ENCODE data around the gene RNU2-63P.
A peak's percentile ranks its signal among the peaks of the same experiment; 100 is the strongest.
"Not testable (repeated sequence)": the region's sequence is repeated elsewhere in the genome, so short reads cannot be mapped to it uniquely, and the experiment has no call there.

The RNU2-63P gene

DNA sequence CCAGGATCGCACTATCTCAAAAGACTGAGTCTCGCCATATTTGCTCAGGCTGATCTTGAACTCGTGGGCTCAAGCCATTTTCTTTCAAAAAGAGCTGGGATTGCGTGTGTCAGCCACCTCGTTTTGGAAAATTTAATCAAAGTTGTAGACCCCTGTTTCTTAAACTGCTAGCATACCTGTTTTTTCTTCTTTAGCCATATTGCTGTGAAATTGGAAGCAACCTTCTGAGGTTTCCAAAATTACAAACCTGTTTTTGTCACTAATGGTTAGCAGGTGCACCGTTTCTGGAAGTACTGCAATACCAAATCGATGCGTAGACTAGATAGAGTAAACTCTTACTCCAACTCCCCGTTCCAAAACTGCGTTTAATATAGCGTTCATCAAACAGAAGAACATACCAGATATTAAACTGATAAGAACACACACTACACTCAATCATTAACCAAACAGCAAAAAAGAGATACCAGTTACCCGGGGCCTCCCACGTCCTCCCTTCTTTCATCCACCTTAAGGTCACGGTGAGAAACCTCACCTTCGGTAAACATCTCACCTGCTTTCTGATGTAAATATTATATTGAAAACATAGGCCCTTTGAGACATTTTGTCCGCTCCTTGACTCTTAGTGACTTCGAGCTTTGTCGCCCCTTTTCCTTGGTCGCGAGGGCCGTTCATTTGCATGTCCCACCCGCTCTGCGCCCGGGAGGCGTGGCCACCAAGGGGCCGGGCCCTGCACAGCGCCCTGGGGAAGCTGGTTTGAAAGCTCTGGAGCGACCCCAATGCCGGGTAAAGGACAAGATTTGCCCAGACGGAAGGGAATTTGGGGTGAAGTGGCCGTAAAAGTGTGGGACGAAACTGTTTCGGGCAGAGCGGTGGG lies at the start of gene RNU2-63P:
RNU2-63P (minus strand) TSS at position 462 of the 874 bp plus-strand sequence.
- peak; percentile 68 to 73 for DNase-seq

DNA sequence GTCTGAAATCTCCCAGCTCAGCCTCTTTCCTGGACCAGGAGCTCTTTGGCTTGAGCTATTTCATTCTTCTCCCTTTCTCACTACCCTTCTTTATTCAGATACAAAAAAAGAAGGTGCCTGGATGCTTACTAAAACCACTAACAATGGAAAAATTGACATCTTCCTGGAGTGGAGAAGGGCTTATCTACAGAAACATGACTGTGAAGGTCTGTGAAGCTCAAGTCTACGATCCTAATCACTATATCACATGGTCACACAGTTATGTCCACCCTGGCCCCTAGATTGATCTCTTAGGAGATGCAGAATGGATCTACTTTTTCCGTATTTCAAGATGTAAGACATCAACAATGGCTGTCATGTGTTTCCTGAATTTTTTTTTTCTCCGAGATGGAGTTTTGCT lies 44.9 kb upstream of the RNU2-63P start:
- no peak for DNase-seq

DNA sequence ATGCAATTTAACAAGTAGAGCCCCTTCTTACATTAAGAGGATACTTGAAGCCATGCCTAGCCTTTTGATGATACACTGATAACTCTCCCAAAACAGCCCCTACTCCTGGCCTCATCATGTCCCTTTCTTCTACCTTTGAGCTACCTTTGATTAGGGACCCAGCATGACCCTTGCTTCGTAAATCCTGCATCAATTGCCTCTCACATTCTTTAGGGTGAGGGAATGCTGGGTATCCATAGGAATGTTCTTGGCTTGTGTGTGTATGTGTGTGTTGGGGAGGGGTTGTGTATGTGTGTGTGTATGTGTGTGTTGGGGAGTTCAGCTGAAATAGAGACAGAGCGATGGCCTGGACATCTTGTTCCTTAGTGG lies 44.5 kb upstream of the RNU2-63P start:
- DNase-seq, result no peak

DNA sequence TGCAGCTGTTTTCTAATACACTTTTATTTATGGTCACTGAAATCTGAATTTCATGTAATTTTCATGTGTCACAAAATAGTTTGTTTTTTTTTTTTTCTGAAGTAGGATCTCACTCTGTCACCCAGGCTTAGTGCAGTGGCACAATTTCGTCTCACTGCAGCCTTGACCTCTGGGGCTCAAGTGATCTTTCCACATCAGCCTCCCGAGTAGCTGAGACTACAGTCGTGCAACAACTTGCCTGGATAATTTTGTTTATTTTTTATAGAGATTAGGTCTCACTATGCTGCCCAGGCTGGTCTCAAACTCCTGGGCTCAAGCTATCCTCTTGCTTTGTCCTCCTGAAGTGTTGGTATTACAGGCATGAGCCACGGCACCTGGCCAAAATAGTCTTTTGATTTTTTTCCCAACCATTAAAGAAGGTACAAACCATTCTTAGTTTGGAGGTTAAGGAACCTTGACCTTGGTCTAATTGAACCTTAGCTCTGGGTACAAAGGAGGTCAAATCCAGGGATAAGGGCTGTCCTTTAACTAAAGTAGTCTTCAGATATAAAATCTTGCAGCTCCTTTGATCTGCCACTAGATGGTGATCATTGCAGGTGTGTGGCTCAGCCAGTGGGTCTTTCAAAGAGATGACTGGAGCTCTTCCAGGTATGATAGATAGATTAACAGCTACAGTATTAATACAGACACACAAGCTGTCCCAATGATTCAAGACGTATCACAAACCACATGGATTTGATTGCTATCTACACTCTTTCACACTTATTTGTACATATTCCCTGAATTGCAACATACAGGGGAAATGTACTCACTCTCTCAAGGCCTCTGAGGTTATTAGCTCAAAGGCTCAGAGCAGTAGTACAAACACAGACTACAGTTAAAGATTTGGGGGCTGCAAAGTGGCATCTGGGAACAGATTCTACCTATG lies 43.9 kb upstream of the RNU2-63P start:
- peak in 1 of 2 experiments; percentile 37 for DNase-seq

DNA sequence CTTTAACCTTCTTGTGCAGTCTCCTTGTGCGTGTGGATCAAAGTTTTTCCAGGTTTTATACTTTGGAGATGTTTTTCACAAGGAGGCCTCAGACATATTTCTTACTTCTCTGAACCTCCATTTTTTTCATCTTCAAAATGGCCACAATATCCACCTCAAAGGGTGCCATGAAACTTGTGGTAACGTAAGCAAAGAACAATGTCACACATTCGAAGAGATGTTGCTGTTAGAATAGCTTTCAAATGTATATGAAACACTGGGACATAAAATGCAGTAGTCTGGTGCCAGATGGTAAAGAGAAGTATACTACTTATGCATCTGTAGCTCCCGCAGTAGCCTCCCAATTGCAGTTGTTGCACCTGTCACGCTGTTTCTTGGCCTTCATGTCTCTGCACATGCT lies 41.8 kb upstream of the RNU2-63P start:
- no peak for DNase-seq

DNA sequence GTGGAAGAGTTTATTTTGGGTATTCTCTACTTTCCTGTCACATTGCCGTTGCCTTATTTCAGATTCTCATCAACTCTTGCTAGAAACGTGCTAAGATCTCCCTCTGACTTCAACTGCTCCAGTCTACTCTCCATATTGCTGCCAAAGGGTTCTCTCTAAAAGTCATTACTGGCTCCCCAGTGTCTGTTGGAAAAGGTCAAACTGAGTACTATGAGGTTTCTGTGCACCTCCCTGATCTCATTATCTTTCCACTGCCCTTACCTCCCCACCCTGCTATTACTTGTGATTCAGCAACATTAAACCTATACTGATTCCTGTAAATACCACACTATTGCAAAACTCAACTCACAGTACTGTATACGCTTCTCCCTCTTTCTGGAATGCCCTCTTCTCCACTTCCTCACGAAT lies 41.1 kb upstream of the RNU2-63P start:
- no peak for DNase-seq

DNA sequence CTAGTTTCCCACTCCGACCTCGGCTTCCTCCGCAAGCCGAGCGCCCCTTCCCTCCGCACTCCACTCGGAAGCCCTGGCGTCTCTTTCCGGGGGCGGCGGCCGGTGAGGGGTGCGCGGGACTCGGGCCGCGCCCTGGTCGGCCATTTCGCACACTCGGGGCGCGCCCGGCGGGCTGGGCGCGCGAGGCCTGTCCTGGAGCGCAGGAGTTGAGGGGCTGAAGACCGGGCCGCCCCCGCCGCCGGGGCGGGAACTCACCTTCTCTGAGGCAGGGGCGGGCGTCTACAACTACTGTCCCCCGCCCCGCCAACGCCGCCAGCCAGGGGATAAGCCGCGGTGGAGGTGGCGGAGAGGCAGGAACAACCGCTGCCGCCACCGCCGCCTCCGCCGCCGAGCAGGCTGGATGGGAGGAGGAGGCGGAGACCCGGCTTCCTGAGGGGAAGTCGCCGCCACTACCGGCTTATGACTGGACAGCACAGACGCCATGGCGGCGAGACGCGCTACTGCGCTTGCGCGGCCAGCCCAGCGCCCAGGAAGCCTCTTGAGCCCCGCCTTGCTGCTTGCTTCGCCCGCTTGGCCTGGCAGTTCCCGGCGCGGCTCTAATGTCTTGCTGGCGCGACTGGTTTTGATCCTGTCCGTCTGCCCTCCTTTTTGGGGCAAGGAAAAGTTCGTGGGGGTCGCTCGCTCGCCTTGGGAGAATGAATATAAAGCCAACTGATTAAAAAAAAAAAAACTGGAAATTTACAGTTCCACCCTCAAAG lies 39.2 kb upstream of the RNU2-63P start, which contains the start of gene KRCC1:
KRCC1 (minus strand) TSS at position 413 of the 758 bp plus-strand sequence. CDS start 27,220 bp downstream, outside the sequence.
- peak; percentile 90 to 94 for DNase-seq

DNA sequence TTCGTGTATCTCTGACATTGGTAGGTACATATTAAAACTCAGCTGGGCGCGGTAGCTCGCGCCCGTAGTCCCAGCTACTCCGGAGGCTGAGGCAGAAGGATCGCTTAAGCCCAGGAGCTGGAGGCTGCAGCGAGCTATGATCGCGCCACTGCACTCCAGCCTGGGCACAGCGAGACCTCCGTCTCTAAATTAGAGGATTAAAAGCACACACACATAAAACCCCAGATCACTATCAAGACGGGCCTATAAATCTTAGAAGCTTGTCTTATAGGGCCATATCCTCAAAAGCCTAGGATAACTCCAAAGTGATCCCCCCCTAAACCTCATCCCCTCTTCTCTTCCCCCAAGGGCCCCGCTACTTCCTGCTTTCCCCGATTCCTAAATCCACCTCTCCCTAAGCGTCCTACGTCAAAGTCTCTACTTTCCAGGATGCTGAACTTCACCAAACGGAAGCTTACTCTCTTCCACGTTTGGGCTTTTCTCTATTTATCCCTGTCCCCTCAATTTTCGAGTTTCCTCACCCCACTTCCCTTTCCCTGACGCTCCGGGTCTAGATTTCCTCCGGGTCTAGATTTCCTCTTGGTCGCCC lies 38.5 kb upstream of the RNU2-63P start:
- no peak for DNase-seq

DNA sequence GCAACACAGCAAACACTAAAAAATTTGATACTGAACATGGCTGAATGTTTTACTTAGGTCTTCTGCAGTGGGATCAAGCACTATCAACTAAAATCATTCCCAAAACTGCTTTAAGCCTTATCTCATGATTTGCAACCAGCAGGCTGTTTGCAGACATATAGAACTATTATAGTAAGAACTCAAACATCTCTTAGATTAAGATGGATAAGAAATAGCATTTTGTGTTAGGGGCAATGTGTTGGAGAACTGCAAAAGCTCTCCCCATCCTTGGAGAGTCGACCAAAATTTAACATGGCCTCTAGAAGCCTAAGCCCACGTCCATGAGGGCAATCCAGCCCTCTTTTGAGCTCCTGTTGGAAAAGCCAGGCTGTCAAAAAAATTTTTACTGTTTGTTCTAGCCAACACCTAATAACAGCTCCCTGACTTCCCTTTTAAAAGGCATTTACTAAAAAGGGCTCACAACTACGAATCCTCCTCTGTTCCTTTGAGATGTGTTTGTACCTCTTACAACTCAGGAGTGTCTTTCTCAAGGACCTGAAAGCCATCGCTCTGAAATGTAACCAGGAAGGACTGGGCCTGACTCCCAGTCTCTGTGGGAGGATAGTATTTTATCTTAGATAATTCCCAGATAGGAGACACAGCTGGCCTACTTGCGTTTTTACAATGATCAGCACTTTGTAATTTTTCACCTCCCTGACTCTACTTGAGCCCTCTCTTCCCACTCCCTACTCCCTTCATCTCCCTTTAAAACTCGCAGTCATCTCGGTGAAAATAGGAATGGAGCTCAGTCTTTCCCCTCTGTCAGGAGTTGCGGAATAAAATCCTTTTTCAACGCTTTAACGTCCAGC lies 37.8 kb upstream of the RNU2-63P start:
- DNase-seq, result no peak

DNA sequence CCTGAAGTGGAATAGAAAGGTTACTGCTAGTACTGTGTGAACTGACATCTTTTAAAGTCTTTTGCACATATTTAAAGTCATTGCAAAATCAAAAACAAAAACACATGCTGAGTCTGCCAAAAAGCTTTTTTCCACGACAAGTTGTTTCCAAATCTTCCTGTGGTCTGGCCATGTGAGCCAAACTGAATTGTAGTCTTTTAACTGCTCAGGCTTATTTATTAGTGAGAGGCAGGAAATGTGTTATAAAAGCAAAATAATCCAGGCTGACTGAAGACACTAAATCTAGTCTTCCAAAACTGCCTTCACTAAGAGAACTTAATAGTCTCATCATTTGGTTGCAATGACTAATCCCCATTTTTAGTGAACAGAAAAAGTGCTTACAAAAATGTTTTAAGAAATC lies 36.9 kb upstream of the RNU2-63P start:
- DNase-seq, result no peak

DNA sequence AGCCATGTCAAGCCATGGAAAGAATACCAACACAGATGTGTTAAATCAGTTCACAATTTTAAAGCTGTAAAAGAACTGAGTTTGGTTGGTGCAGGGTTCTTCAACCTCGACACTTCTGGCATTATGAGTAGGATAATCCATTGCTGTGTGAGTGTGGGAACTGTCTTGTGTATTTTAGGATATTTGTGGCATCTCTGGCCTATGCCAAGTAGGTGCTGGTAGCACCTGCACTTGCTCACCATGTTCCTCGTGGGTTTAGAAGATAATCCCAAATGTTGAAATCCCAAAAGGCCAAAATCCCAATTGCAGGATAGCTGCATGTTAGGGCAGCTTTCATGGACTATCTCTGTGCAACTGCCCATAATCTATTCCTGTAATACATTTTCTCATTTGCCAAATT lies 35.4 kb upstream of the RNU2-63P start:
- DNase-seq, result no peak

DNA sequence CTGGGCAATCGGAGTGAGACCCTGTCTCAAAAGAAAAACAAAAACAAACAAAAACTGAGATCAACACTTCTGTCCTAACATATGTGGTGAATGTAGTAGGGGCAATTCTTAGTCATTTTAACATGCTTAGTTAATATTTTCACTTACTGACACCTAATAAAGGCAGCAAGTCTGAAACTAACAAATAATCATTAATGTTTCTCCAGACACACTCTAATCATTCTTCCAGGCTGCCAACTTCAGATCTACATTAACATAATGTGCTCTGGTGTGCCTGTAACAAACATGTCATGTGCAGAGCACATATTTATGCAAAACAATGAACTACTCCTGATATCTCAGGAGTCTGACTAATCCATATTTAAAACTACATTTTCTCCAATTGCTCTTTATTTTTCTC lies 33.3 kb upstream of the RNU2-63P start:
- no peak for DNase-seq

DNA sequence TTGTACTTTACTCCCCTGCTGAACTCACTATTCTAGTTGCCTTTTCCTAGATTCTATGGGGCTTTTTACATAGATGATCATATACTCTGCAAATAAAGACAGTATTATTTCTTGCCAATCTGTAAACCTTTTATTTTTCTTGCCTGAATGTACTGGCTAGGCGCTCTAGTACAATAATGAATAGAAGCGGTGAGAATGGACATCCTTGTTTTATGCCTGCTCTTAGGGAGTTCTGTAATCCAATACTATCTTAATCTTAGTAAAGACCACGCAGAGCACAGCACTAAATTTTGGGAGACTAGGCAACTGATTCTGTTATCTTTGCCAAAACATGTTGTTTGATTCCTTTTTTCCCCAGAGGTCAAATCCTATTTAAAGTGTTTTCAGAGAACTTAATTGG lies 32.2 kb upstream of the RNU2-63P start:
- no peak for DNase-seq

DNA sequence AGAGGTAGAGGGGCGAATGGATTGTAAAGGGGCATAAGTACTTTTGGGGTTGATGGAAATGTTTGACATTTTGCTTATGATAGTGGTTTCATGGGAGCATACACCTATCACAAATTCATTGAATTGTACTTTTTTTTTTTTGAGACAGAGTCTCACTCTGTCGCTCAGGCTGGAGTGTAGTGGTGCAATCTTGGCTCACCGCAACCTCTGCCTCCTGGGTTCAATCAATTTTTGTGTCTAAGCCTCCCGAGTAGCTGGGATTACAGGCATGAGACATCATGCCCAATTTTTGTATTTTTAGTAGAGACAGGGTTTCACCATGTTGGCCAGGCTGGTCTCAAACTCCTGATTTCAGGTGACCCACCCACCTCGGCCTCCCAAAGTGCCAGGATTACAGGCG lies 29.2 kb upstream of the RNU2-63P start:
- DNase-seq, result not testable (repeated sequence)

DNA sequence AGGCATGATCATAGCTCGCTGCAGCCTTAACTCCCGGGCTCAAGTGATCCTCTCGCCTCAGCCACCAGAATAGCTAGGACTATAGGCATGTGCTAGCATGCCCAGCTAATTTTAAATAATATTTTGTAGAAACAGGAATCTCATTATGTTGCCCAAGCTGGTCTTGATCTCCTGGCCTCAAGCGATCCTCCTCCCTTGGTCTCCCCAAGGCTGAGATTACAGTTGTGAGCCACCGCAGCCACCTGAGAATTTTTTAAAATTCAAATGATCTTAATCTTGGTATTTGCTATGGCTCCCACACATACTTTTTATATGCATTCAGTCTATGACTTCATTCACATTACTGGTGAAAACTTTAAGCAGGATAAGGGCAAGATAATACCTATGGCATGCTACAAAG lies 26.1 kb upstream of the RNU2-63P start:
- DNase-seq, result no peak

DNA sequence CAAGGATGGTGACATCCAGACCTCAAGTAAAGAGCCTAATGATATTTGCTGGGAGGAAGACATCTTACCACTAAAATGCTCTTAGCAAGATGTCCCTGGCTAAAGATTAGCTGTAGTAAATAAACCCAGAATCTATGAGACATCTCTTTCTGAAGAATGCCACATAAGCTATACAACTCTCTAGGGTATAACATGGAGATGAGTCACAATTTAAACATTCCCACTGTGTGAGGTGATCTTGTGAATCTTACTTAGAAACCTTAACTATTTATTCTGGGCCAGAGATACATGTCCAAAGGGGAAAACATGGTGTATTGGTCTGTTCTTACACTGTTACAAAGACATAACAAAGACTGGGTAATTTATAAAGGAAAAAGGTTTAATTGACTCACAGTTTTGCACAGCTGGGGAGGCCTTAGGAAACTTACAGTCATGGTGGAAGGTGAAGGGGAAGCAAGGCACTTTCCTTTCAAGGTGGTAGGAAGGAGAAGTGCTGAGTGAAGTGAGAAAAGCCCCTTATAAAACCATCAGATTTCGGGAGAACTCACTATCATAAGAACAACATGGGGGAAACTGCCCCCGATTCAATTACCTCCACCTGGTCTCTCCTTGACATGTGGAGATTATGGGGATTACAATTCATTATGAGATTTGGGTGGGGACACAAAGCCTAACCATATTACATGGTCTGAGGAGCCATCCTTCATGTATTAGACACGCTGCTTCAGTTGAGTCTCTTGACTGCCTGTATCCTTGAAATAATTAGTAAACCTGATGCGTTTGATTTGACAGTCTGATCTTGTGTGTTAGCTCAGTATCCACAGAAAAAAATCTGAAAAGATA lies 22.1 kb upstream of the RNU2-63P start:
- DNase-seq, result no peak

DNA sequence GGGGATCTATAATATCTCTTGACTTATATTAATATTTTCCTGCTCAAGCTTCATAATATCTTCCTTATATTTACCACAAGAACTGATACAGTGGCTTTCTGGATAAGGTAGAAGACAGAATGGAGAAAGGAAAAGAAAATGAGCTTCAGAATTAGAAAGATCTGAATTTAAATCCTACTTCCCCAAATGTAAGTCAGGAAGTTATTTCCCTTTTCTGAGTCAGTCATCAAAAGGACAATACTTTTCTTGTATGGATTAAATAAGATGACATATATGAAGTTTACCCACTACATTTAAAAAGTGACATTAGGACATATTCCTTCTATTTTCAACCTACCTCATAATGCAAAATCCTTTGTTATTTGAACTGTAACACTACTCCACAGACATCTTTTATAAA lies 20.3 kb upstream of the RNU2-63P start:
- DNase-seq, result no peak

DNA sequence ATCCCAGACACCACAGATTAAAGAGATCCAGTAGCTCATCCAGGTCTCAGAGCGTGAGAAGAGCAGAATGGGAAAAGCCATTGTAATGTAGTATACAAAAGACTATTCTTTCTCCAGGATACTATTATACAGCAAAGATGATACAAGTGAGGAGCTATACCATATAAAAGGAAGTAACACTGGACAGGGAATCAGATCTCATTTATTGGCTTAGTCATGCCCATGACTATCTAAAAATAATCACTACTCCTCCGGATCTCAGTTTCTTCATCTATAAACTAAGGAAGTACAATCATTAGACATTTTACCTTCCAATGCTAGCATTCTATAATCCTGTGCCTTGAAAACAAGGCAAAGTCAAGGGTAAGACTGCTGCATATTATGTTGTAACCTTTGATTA lies 19.8 kb upstream of the RNU2-63P start:
- no peak for DNase-seq

DNA sequence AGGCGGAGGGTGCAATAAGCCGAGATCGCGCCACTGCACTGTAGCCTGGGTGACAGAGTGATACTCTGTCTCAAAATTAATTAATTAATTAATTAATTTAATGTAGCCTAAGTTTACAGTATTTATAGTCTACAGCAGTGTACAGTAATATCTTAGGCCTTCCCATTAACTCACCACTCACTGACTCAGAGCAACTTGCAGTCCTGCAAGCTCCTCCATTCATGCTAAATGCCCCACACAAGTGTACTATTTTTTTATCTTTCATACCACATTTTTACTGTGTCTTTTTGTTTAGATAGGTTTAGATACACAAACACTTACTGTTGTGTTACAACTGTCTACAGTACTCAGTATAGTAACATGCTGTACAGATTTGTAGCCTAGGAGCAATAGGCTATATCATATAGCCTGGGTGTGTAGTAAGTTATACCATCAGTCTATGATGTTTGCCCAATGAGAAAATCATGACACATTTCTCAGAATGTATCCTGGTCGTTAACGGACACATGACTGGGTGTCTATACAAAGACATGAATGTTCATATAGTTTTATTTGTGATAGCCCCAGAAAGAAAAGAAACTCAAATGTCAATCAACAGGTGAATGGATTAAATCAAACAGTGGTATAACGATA lies 15.8 kb upstream of the RNU2-63P start:
- DNase-seq, result no peak

DNA sequence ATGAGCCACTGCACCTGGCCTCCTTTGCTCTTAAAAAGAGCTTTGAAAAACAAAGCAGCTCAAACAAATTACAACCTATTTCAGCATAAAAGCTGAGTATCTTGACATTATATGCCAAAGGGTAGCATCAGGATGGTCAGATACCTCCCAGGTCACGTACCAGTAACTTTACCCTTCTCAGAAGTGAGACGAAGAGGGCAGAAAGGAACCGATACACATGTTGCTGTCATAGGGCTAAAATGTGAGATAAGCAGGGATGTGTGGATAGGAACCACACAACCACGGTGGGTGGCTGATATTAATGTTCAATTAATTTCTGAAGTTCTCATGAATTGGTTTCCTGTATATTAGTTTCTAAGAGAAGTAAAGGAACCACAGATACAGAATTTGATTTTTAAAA lies 12.6 kb upstream of the RNU2-63P start:
- no peak for DNase-seq

Measured in stimulated activated CD4-positive, alpha-beta T cell treated with anti-CD3 and anti-CD28 coated beads, Interleukin-4, amount 100 ng/mL, for 4 hours (primary cell).